HS-27A (cell line): ENCODE results near the gene FLYWCH2.
"Not testable (repeated sequence)": the region's sequence is repeated elsewhere in the genome, so short reads cannot be mapped to it uniquely, and the experiment has no call there.

Experiments used
- DNase-seq: peaks from one replicate; pipeline ENCODE4 v3.0.0-alpha.2; 2012; ENCODE audit warnings: low read depth, missing footprints

The FLYWCH2 gene

DNA sequence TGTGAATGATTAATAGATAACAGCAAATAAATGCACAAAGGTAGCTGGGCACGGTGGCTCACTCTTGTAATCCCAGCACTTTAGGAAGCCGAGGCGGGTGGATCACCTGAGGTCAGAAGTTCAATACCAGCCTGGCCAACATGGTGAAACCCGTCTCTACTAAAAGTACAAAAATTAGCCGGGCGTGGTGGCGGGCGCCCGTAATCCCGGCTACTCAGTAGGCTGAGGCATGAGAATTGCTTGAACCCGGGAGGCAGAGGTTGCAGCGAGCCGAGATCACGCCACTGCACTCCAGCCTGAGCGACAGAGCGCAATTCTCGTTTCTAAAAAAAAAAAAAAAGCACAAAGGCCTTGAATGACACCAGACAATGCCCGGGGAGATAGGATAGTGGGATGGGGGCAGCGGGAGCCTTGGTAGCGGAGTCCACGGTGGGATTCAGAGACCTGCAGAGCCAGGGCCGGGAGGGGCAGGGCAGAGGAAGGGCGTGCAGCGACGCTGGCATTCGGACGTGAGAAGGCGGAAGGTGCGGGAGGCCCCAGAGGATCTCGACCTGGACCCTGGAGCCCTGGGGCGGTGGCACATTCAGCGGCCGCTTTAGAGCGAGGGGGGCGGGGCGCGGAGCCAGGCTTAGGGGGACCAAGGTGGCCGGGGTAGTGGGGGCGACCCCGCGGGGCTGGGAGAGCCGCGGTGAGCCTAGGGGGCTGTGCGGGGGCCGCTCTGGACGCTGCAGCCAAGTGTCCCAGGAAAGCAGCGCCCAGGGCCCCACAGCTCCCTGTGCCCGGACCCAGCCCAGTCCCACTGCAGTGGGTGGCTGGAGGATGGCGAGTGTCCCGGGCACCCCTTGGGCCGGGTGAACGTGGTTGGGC, 999 bp upstream of the FLYWCH2 start:
- no peak for DNase-seq

DNA sequence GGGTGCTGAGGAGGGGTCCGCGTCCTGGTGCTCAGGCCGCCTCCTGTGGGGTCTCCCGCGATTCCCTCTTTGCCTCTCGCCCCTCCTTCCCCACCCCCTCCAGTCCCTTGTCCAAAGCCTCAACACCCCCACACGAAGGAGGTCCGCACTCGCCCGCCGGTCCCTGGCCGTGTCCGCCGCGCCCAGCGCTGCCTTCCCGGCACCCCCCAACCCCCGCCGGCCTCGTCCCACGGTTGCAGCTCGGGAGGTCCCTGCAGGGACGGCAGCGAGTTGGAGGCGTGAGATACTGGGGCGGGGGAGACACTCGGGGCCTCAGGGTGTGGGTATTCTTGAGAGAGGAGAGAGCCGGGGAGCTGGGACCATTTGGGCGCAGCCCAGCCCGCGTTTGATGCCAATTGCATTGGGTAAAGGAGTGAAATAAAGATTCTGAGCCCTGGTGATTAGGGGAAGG, 468 bp downstream of the FLYWCH2 start:
- DNase-seq: no peak

DNA sequence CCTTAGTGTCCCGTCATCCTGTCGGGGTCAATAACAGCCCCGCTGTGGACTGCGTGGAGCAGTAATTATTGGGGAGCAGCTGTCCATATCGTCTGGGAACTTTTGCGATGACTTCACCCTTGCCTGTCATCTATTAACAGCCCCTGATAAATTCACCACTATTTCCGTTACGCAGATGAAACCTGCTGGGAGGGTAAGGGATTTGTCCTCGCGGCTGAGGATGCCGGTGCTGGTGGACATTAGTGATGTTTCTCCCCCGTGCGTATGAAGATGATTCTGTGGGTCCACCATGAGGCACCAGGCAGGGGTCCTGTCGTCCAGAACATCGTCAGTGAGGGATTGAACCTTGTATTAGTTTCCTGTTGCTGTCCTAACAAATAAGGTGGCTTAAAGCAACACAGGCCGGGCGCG, 1.0 kb downstream of the FLYWCH2 start:
- no peak for DNase-seq

DNA sequence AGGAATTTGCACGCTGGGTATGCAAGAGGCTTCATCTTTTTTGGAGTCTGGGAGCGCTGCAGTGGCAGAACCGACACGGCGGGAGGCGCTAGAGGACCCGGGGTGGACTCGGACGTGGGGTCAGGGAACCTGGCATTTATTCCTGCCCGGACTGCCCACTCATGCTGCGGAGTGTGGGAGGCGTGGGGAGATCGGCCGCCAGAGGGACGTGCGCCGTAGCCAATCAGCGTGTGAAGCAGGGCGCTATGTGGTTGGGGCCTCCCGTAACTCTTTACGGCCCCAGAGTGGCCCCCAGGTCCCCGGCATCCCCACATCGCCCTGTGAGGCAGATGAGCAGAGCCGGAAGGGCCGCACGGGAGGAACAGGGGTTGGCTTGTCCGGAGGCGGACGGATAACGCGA, 11.2 kb downstream of the FLYWCH2 start:
- DNase-seq: no peak

DNA sequence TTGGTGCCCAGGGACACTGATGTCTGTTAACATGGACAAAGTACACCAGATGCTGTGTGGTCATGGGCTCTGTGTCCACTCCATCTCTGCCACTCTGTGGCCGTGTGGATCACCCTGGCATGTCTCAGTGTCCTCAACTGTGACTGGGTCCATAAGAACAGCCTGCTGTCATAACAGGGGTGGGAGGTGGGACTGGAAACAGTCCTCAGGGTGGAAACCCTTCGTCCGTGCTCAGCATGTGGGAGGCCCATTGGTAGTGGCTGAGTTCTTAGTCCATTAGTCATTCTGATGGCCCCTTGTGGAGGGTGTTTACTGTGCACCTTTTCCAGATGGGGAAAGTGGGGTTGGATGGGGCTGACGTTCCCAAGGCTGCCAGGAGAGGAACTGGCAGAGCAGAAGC, 12.8 kb downstream of the FLYWCH2 start:
- DNase-seq: no peak

DNA sequence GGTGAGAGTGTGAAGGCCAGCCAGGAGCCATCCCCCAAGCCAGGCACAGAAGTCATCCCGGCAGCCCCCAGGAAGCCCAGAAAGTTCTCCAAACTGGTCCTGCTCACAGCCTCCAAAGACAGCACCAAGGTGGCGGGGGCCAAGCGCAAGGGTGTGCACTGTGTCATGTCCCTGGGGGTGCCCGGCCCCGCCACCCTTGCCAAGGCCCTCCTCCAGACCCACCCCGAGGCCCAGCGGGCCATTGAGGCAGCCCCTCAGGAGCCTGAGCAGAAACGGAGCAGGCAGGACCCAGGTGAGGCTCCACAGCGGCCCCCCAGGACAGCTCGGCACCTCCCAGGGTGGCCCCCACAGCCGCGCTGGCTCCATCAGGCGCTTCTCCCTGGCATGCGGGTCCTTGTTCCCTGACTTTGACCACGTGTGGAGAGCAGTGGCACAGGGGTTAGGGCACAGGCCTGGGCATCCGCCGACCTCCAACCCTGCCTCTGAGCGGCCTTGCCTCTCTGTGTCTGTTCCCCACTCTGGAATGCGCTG, 13.5 kb downstream of the FLYWCH2 start:
- DNase-seq: no peak

DNA sequence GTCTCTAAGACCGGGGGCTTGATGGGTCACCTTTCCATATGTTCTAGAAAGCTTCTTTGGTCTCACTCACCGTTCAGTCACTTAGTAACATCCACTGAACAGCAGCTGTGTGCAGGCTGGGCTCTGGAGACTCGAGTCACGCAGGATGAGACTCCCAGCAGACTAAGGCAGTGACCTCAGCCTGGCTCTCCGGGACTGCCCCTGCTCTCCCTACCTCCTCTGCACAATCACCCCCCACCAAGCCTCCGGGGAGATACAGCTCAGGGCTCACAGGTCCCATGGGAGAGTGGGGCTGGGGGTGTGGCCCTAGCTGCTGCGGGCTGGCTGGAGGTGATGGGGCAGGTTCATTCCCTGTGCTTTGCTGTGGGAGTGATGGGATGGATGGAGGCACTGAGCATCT, 14.1 kb downstream of the FLYWCH2 start:
- DNase-seq: no peak

DNA sequence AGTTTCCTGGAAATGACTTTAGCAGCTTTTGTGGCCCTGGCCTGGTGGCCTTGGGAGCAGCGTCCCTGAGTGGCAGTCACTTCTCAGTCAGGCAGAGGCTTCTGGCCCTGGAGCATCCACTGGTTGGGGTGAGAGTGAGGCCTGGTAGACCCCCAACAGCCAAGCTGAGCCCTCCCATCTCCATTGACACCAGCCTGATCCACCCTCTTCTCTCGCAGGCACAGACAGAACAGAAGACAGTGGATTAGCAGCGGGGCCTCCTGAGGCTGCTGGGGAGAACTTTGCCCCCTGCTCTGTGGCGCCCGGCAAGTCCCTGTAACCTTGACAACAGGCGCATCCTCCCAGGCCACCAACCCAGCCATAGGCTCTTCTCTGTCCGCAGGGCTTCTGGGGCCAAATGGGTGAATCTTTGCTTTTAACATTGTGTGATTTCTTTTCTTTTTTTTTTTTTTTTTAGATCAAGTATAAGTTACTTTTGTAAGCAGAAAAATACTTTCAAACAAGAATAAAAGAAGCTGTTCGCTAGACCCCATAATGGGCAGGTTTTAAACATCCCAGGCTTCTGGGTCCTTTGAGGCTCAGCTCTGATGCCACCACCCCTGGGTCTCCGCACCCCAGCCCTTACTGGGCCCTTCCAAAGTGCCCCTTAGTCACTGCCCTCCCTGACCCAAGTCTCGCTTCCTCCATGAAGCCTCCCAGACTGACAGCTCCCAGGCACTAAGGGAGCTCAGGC, 16.0 kb downstream of the FLYWCH2 start:
- no peak for DNase-seq

DNA sequence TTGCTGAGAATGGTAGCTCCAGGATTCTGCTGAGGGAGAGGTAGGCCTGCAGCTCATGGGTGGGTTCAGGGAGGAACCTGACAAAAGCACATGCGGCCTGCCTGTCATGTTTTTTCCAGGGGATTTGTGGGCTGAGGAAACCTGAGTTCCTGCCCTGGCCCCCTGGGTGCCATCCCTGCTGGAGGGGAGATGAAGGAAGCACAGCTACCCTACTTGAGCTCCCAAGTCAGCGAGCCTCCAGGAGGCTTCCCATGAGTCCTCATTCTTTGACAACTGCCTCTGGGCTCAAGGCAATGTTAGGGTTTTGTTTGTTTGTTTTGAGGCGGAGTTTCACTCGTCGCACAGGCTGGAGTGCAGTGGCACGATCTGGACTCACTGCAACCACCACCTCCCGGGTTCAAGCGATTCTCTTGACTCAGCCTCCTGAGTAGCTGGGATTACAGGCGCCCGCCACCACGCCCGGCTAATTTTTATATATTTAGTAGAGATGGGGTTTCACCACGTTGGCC, 16.6 kb downstream of the FLYWCH2 start:
- DNase-seq: no peak

DNA sequence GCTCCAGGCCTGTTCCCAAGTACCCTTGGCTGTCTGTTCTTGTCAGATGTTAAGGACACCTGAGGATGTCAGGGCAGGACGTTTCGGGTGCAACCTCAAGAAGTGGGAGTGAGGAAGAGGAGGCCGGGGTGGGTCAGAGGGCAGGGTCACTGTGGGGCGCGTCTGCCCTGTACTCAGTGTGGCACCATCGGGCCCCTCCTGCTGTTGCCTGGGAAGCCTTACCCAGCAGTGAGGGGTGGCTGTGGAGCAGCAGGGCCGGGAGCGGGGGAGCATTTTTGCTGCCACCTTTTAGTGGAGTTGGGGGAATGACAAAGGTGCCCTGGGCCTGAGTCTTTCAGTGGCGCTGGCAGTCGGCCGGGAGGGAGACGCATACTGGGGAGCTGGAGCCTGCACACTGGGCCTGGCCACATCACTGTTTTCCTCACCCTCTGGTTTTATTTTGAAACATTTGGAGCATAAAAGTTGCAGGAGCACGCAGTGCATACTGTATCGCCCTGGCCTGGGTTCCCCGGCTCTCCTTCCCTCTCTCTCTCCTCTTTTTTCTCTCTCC, 17.6 kb downstream of the FLYWCH2 start:
- no peak for DNase-seq

DNA sequence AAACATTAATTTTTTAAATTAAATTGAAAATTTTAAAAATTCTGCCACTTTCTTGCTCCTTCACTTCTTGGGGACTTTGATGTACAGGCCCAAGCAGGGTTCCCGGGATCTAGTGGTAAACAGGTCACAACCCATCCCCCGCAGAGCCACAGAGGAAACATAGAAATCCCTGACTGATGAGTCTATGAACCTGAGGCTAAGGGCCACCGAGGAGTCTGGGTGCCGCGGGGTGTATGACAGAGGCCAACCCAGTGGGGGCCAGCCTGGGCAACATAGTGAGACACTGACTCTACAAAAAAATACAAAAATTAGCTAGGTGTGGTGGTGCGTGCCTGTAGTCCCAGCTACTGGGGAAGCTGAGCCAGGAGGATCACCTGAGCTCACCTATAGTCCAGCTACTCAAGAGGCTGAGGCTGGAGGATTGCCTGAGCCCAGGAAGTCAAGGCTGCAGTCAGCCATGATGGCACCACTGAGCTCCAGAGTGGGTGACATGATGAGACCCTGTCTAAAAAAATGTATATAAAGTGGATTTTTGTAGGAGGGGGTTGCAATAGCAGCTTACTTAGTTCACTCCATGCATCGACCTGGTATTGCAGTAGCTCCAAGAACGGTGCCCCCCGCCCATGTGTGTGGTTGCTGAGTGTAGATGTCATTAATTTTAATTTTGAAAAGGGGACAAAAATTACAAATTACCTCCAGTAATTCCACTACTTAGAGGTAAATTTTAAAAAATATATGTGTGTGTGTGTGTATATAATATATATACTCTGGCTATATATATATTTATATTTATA, 19.5 kb downstream of the FLYWCH2 start:
- no peak for DNase-seq

DNA sequence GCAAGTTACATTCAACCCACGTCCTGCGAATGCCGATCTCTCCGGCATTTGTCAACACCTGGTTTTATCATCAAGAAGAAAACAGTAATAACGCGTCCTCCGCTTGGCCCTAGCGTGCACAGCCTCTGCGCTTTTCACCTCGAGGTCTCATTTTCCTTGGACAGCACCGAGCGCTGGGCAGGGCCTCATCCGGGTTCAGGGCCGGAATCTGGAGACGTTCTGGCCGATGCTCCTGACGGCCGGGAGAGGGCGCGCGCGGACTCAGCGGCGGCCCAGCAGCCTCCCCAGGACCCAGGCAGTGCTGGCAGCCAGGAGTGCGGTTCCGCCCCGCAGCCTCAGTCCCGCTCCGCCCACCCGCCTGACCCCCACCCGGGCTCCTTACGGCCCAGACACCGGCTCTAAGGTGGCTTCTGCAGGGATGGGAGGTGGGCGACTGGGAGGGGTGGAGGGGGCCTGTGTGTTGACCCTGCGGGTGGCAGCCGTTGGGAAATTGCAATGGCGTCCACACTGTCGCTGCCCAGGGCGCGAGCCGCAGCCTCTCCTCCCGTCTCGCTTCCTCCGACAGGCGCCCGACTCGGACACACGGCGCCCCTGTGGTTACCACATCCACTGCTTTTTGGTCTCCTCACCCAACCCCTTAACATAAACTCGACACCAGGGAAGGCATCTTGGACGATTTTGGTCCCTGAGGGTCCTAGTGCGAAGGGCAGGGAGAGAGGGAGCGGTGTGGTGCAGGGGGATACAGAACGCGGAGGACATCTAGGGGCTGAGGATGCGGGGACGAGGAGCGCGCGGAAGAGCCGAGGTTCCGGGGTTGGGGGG, 21.3 kb downstream of the FLYWCH2 start:
- no peak for DNase-seq

DNA sequence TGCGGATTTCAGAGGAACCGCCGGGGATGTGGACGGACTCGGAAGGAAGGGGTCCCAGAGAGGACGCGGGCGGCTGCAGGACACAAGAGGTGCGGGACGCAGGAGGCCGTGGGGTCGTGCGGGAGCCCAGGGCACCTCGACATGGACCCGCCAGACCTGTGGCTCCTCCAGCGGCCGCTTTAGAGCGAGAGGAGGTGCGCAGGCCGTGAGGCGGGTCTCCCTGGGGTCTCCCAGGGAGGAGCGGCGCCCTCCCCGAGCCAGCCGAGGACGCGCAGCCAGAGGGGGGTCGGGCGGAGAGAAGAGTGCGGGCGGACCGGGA, 21.9 kb downstream of the FLYWCH2 start:
- DNase-seq: no peak

DNA sequence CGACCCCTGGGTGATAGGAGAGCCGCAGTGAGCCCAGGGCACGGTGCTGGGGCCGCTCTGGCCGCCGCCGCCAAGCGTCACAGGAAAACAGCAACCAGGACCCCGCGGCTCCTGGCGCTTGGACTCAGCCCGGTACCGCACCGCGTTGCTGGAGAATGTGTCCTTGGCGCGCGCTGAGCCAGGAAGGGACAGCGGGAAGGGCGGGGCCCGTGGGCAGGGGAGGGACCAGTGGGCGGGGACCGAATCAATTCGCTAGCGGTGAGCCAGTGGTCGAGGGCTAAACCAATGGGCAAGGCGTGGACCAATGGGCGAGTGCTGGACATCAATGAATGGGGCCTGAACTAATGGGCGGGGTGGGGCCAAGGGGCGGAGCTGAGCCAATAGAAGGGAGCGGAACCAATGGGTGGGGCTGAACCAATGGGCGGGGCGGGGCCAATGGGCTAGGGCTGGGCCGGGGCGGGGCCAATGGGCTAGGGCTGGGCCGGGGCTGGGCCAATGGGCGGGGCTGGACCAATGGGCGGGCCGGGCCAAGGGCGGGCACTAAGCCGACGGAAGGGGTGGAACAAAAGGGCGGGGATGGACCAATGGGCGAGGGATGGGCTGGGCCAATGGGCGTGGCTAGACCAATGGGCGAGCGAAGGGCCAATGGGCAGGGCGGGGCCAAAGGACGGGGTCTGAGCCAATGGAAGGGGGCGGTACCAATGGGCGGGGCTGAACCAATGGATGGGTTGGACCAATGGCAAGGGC, 22.4 kb downstream of the FLYWCH2 start:
- DNase-seq: peak; percentile 97

DNA sequence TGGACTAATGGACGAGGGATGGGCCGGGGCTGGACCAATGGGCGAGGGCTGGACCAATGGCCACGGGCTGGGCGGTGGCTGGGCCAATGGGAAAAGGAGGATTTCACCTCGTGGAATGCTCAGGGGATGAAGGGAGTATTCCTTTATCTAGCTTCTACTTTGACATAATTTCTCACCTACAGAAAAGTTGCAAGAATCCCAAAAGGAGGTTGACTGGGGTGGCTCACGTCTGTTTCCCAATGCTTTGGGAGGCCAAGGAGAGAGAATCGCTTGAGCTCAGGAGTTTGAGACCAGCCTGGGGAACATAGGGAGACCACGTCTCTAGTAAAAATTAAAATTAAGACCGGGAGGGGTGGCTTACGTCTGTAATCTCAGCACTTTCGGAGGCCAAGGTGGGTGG, 23.0 kb downstream of the FLYWCH2 start:
- DNase-seq: no peak

DNA sequence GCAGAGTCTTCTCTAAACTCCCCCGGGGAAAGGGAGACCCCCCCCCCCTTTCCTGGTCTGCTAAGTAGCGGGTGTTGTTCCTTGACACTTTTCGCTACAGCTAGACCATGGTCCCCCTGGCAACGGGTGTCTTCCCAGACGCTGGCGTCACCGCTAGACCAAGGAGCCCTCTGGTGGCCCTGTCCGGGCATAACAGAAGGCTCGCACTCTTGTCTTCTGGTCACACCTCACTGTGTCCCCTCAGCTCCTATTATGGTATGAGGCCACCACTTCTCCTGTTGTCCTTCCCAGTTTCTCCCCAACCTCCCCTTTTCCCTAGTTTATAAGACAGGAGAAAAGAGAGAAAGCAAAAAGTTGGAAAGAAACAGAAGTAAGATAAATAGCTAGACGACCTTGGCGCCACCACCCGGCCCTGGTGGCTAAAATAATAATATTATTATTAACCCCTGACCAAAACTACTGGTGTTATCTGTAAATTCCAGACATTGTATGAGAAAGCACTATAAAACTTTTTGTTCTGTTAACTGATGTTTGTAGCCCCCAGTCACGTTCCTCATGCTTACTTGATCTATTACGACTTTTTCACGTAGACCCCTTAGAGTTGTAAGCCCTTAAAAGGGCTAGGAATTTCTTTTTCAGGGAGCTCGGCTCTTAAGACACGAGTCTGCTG, 24.2 kb downstream of the FLYWCH2 start:
- not testable (repeated sequence) for DNase-seq

DNA sequence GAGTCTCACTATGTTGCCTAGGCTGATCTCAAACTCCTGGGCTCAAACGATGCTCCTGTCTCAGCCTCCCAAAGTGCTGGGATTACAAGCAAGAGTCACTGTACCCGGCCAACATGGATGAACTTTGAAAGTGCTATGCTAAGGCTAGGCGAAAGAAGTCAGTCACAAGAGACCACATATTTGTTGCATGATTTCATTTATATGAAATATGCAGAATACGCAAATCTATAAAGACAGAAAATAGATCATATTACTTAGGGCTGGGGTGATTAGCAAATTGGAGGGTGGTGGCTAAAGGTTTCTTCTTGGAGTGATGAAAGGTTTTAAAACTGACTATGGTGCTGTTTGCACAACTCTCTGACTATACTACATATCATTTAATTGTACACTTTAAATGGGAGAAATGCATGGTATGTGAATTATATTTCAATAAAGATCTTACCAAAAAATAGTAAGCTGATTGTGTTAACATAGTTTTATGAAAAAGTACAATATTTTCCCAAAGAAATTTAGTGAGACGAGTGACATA, 27.5 kb downstream of the FLYWCH2 start:
- DNase-seq: no peak

DNA sequence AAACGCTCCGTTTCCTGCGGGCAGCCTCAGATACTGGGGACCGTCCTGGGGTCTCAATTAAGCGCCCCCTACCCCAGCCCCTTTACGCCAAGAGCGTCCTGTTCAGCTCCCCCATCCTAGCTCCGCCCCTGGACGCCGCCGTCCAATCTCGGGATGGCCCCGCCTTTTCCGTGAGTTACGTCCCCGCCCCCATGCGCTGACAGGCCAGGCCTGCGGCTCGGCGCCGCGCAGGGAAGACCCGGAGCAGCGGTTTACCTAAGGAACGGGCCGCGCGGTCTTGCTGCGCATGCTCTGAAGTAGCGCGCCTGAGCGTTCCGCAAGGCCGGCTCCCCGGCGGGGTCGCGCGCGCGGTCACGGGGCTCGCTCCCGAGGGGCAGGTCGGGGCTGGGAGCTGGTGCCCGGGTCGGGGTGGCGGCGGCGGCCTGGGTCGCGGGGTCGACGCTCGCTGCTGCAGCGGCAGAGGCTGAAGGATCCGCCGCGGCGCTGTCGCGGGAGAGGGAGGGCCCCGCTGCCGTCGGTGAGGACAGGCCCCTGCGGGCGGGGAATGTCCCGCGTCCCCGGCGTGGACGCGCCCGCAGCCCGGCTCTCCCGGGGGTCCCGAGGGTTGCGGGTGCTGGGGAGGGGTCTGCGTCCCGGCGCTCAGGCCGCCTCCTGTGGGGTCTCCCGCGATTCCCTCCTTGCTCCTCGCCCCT, 28.8 kb downstream of the FLYWCH2 start, which contains the start of gene FLYWCH1:
FLYWCH1 (plus strand) TSS at position 294 of the 692 bp plus-strand sequence. CDS start 17,755 bp downstream, outside the sequence.
- peak; percentile 83 for DNase-seq
